Activated CD8-positive, alpha-beta memory T cell treated with anti-CD3 and anti-CD28 coated beads for 24 hours (primary cell): ENCODE data around the gene STK38L.
"Not testable (repeated sequence)": the region's sequence is repeated elsewhere in the genome, so short reads cannot be mapped to it uniquely, and the experiment has no call there.

ENCODE experiments used
- DNase-seq: peaks from one replicate; pipeline ENCODE4 v3.0.0-alpha.2; 2020

STK38L gene

DNA sequence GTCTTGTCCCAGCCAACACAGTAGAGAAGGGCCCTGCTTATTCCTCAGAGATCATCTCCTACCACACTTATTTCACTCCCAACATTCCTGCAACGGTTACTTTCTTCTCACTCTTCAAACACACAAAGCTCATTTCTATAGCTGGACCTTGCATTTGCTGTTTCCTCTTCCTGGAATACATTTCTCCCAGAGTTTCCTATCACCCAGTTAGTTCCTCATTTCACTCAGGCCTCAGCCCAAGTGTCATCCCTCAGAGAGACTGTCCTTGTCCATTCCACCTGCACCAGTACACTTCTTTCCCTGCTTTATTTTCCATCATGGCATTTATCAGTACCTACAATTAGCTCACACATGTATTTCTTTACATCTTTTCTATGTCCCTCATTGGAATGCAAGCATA is 14.7 kb upstream of the STK38L start:
- DNase-seq: no peak

DNA sequence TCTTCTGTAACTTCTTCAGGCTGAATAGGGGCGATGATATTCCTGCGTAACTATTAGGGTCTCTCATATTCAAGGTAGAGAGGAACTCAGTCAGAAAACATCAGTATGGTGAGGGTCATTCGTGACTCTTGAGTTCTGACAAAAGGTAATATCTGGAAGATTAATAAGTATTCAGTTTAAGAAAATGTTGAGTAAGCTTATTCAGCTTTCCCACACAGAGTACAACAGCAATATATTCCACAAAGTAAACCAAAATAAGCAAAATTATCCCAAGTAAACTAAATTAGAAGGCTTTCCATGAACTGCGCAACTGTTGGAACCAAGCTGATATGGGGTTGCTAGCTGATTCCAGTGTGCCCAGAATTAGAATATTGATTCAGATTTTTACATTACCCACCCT is 12.7 kb upstream of the STK38L start:
- DNase-seq: not testable (repeated sequence)

DNA sequence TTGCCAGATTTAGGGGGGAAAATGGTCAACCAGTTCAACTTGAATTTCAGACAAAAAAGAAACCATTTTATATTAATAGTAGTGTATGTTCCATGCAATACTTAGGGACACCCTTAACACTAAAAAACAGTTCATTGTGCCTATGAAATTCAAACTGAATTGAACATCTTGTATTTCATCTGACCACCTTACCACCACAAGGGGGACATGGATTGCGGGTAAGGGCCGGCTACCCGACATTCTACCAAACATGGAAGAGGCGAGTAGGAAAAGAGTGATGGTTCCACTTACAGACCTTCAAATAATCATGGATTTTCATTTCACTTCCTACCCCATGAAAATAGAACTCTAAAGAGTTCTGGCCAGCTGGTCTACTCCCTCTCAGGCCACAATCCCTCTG is 10.3 kb upstream of the STK38L start:
- DNase-seq: no peak

DNA sequence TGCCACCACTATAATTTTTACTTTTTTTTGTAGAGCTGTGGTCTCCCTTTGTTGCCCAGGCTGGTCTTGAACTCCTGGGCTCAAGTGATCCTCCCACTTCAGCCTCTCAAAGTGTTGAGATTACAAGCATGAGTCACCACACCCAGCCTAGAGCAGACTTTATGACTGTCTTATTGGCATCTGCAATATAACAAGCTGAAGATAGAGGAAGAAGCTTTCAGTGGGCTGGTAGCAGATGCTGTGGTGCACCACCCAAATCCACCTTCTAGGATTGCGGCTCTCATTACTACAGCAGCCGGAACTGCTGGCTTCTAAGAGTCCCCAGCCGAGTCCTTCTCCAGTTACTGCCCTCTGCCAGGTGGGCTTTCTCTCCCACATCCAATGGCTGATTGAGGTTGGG is 7.6 kb upstream of the STK38L start:
- no peak for DNase-seq

DNA sequence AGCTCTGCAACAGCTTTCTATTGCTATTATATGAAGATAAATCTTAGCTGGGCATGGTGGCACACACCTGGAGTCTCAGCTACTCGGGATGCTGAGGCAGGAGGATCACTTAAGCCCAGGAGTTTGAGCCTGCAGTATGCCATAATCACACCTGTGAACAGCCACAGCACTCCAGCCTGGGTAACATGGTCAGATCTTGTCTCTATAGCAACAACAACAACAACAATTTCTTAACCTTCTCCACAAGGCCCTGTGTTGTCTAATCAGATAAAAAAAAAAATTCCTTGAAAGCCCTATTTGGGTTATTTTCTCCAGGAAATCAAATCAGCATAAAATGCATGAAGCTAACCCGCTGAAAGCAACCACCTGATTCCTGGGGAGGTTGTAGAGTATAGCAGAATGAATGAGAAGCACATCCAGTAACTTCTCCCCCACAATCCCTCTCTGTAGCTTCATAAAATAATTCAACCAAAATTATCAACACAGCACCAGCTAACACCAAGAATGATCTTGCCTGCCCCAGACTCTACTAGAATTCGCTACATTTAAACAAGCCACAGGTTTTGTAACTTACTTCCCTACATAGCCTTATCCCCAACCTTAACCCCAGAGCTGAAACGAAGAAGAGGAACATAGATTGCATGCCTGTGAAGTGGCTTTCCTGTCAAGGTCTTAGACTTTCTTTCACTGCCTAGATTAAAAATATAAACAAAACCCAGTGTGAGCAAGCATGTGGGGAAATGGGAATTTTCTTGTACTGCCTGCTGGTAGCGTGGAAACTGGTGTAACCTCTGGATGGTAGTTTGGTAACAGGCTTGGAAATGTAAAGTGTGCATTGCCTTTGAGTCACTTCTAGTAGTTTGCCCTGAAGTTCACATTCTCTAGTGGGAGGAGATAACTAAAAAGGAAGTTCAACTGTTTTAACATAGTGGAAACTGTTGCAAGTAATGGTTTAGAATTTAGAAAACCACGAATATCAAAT is 6.0 kb upstream of the STK38L start:
- DNase-seq: no peak

DNA sequence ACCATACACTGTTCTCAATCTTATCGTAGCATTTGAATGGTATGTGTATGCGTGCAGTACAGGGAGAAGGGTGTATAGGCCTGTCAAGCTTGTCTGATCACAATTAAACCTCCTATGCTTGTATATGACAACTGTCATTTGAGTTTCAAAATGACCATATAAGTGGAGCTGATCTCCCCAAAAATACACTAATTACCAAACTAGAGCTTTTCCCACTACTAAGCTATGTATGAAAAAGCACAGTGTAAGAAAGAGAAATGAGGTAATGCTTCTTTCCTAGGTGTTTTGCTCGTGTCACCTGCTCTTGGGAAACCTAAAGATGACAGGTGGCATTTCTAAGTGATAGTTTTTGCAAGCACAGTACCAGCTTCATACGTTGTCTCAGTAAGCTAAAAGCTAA is 1.1 kb upstream of the STK38L start:
- DNase-seq: no peak

DNA sequence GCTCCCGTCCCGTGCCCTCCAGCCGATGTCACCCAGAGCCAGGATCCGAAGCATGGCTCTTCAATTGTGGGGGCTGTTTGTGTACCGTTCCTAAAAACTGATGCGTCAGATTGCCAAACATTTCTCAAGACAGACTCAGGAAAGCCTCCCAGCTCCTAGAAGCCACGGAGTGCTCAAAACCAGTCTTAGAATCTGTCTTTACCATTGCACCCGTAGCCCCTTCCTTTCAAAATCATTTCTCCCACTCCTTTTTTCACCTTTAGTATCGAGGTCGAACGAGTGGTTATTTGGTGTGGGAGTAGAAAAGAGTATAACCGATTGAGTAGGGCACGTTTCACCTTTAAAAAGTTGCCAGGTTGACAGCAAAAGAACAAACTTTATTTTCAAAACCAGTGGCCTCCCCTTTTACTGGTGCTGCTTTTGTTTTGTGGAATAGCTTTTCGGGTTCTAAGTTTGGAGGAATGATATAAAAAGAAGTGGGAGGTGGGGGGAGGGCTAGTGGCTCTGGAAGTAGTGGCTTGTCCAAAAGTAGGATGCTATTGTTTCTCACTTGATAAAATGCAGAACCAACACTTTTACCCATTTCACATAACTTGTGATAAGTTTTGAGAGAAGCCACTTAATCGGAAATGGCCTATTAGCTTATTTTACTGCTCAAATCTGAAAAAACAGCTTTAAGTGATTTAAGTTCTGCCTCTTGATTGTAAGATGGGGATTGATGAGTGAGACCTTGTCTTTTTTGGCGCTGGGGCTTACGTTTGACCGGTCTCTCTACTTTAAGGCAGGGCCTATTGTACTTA is 803 bp downstream of the STK38L start:
- no peak for DNase-seq

DNA sequence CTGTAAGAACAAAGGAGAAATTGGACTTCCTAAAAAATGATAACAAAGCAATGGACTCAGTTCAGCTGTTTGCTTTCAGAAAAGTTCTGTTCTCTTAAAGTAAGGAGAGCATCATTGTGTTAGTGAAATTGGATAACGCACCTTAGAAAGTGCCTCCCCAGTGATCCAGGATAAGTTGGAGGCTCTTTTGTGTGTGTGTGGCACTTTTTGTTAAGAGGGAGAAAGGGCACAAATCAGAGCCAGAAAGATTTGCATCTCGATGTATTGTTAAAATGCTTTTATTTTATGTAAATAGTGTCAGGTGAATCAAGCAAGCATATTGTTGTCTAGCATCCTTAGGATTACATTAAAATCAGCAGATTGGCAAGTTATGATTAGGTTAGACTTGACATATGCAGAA is 2.1 kb downstream of the STK38L start:
- DNase-seq: no peak

DNA sequence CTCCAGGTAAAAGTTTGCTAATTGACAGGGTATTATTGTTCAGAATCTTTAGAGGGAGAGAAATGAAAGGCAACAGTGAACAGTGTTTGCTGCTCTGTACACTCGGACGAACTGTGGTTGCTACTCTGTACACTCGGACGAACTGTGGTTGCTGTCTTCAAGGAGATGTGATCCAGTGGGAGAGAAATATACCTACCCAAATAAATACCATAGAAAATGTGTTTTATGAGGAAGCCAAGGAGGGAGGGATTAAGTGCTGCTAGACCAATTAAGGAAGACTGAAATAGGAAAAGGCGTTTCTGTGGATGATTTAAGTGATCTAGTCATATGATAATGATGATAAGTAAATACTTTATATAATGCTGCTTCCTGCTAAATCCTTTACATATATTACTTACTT is 2.7 kb downstream of the STK38L start:
- DNase-seq: no peak

DNA sequence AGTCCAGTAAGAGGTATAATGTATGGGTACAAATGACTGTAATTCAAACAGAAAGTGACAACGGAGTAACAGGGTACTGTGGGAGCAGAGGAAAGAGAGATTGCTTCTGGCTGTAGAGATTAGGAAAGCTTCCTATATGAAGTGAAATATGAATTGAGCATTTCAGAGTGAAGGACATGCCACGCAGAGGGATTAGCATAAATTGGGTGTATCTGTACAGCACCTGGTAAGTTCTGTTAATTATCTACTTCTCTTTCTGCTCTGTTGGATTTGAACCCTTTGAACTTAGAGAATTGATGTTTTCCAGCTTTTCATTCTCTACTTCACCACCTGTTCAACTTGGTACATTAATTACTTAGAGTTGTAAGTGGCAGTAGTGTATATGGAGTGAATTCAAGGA is 8.8 kb downstream of the STK38L start:
- no peak for DNase-seq

DNA sequence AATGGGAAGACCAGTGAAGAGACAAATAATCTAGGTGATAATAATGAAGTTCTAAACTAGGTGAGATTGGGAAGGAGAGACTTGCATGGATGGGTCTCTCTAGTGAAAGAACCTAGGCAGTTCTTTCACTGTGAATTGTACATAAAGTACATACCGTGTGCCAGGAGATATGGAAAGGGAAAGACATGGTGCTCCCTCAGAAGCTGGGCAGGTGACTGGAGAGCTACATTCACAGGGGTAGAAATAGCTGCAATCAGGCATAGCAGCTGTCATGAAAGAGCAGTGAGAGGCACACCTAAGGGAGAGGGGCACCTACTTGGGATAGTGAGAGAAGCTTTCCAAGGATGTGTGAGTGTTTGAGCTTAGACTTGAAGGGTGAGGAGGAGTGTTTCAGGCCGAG is 9.3 kb downstream of the STK38L start:
- no peak for DNase-seq

DNA sequence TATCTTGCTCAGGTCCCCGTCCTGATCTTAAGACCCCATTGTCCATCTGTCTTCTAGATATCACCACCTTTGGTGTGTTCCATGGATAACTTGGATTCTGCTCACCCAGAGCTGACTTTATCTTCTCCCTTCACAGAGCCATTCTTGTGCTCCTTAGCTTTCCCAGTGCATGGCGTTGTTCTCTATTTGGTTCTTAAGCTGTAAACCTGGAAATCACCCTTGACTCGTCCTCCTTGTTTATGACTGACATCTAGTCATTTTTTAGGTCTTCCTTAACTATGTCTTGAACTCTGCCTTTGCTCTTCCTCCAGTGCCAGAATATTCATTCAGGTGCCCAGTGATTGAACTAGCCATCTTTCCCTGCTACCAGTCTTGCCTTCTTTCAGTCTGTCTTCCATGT is 11.7 kb downstream of the STK38L start:
- no peak for DNase-seq

DNA sequence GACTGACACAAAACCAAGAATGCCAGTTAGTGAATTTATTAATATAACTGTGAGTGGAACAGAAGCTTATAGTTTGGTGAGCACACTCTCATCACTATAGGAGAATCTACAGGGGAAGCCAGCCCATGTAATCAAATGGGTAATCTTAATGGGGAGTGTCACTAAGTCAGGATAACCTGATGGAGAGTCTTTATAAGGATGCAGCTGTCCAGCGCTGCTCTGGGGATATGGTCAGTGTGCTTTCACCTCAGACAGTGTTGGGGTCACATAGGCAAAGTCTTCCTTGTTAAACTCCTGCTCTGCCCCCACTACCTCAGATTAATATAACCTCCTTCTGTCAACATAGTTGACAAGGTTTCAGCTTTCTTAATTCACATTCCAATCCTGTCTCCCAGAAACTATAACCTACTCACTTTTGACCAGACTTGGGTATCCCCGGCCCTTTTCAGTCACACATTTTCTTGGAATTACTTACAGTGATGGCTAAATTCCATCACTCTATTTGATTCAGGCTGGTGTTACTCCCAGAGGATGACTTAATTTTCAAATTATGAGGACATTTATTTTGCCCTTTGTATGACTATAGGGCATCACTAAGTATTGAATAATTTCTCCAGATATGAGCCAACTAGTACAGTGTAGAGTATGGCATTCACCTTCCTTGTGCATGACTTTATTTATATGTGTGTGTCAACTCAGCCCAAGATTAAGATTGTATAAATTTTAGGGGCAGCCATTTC is 13.2 kb downstream of the STK38L start:
- DNase-seq: no peak

DNA sequence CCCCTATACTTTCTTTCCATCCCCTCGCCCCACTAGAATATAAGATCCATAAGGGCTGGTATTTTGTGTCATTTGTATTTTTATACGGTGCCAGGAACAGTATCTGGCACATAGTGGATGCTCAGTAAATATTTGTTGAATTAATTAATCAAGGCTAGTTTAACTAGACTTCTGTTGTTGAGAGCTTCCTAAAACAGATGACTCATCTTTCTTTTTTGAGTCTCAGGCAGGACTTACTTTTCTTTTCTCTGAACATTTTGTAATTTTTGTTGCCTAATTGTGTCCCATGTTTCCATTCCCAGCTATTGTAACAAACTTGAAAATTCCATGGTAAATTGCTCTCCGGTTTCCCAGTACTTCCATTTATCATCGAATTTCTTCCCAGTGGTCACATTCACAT is 16.7 kb downstream of the STK38L start:
- no peak for DNase-seq

DNA sequence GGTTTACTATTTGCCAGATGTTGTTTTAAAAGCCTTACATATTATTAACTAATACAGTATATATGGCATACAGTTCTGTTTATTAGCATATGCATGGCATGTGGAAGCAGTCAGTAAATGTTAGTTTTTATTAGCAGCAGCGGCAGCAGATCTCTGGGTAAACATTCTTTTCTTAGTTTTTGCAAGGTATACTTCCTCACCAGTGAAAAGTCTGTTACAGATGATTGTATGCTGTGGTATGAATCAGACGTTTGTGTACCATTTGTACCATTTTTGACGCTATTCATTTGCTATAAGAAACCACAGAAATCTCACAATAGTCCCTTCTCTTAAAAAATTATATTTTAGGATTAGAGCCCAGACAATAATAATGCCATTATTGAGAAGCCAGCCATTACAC is 17.8 kb downstream of the STK38L start:
- no peak for DNase-seq

DNA sequence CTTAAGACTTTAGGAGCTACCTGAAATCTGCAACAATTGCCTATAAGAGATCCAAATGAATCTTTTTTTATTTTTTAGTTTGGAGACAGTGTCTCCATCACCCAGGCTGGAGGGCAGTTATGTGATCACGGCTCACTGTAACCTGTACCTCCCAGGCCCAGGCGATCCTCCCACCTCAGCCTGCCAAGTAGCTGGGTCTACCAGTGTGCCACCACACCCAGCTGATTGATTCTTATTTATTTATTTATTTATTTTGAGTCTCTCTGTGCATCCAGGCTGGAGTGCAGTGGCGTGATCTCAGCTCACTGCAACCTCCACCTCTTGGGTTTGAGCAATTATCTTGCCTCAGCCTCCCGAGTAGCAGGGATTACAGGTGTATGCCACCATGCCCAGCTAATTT is 26.1 kb downstream of the STK38L start:
- DNase-seq: no peak

DNA sequence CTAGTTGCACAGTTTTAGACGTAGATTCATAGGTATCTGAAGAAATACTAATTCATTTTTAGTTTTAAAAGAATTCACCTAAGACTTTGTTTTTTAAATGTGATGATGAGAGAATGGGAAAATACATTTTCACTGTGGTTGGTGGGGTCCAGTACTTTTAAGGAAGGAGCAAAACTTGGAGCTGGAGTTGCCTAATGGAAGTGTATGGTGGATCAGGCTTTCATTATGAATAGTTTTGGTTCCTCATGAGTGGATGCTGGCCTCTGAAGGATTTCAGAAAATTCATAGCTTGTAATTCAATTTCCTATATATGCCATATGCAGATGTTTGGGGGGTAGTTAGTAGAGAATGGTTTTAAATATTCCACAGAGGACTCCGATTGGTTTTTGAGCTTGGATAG is 27.1 kb downstream of the STK38L start:
- no peak for DNase-seq

DNA sequence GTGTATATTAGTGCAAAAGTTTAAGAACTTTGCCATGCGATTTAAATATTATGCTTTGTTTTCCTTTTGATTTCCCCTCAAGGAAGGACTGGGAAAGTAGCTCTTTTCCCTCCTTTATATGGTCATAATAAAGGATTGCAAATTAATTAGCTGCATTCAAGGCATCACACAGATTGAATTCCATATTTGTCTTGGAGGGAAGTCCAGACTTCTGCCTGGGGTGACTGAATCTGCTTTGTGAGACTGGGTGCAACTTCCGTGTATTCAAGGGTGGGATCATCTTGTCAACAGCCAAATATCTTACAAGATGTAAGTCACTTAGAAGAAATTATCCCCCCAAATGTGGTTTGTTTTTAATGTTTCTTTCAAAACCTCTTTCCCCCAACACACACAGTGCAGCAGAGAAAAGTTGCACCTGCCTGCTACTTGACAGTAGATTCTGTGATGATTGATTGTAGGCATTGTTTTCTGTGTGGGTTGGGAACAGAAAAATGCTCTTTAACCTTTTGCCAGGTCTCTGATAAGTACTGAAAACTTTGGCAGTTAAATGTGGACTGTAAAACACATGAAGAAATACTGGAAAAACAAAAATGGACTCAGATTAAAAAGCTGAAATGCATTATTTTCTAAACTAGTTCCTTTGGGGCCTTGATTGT is 28.4 kb downstream of the STK38L start:
- no peak for DNase-seq

DNA sequence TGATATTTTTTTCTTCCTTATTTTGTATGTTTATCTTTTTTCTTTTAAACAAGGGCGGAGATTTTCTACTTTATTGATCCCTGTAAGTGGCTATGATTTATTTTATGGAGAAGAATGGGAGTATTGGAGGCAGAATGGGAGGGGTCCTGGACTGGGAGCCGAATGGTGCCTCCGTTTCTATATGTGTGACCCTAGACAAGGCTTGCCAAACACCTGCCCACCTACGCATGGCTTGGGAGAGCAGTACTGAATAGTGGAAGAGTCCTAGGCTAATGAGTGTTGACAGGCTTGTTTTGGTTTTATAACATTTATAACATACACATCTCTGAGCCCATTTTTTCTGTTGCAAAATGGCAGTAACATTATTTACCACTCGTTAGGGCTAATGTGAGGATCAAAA is 29.0 kb downstream of the STK38L start:
- no peak for DNase-seq

DNA sequence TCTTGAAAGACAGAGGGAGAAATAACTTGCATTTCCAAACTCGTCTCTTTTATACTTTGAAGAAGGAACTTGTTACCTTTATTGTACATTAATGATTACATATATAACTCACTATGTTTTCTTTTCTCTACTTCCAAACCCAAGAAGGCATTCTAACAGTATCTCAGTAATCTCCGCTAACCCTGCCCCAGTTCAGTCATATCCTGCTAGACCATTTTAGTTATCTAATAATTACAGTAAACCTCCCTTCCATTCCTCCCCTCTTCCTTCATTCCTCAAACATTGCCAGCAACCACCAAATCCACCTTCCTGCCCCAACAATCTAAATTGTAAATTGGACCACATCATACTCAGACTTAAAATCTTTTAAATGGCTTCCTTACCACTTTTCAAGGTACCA is 30.6 kb downstream of the STK38L start:
- DNase-seq: no peak

DNA sequence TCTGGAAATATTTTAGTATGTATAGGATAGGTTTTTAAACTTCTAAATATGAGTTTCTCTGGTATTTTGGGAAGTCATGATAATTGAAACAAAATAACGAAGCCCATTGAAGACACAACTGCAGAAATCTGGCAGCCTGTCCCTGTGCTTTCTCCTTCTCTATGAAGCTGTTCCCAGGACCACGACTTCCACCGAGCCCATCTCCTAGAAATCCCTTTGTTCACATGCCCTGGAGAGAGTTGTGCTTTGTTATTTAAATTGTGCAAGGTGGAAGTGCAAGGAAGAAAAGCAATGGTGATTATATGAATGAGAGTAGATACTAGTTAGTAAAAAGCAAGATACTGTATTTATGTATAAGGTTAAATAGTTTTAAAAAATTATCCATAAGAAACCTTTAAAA is 32.2 kb downstream of the STK38L start:
- no peak for DNase-seq

DNA sequence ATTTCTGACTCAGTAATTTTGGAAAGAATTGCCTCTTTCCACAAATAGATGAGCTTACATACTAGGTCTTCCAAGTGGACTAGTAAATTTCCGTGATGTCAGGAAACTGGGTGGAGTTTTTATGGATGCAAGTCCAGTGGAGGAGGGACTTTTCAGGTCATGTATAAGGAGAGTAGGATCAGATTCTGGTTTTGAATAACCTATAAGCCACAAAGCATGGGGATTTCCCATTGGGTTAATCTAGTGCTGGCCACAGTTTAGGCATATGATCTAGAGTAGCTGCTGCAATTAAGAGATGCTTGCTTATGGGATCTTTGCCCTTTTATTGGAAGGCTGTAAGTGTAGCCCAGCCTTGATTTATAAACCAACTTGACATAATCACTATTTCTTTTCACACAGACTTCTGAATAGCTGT is 33.8 kb downstream of the STK38L start:
- no peak for DNase-seq

DNA sequence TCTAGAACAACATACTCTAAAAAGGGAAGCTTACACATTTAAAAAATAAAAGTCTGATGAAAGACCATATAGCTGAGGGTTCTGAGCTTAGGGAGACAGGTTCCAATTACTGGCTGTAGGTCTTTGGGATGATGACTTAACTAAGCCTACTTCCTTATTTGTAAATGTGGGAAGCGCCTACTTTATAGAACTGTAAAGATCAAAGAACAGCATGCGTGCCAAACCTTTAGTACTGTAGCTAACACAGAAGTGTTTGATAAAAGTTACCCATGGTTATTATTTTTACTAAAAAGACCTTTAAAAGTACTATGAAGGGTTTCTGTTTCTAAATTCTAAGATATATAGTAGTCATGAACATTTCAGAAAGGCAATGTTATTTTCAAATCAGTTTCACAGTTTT is 35.7 kb downstream of the STK38L start:
- no peak for DNase-seq
